Prostate gland (tissue), 2 donors: ENCODE results near the gene INPP4B. TPM values are rescaled to one million over a fixed set of nuclear protein-coding genes. Genes with fewer than 3 reads are reported as not detected.

ENCODE experiments used
- DNase-seq: peaks from one replicate; pipeline ENCODE4 v3.0.0-alpha.2; 2019; ENCODE audit warnings: low spot score
- H3K27ac ChIP-seq, 2 donors: fragments of 200-600 bp; sonication (generic); 2 replicates each; pipeline ENCODE4 v1.5.1; 2017 to 2019
- H3K27me3 ChIP-seq: fragments of 200-600 bp; sonication (generic); replicated peaks from 2 replicates; pipeline ENCODE4 v1.5.1; 2019; ENCODE audit not compliant: insufficient read depth
- H3K36me3 ChIP-seq, 2 donors: fragments of 200-600 bp; sonication (generic); 1 replicate in 1 of 2; 2 replicates in 1 of 2; pipeline versions ENCODE4 v1.5.1 to v1.8.1; 2017 to 2019
- H3K4me1 ChIP-seq: fragments of 200-600 bp; sonication (generic); replicated peaks from 2 replicates; pipeline ENCODE4 v1.5.1; 2019
- H3K4me3 ChIP-seq, 2 donors: fragments of 200-600 bp; sonication (generic); 2 replicates each; pipeline ENCODE4 v1.5.1; 2017 to 2019
- H3K9me3 ChIP-seq: fragments of 200-600 bp; sonication (generic); 2 replicates; pipeline ENCODE4 v1.5.1; 2017
- CTCF ChIP-seq, 4 experiments: fragments of 200-600 bp in 2 of 4; fragments of 450-650 bp in 2 of 4; sonication (generic) in 2 of 4; IDR thresholded peaks; 1 replicate in 3 of 4; 2 replicates in 1 of 4; pipeline ENCODE4 v1.5.1; 2016 to 2019; ENCODE audit warnings: antibody characterized with exemption in 4 of 4, mild to moderate bottlenecking in 2 of 4, moderate library complexity in 2 of 4
- POLR2A ChIP-seq: fragments of 450-650 bp; IDR thresholded peaks from one replicate; pipeline ENCODE4 v1.6.1; 2016; ENCODE audit warnings: antibody characterized with exemption, mild to moderate bottlenecking
- POLR2AphosphoS5 ChIP-seq: sonication (generic); formaldehyde crosslinking; IDR thresholded peaks from one replicate; pipeline ENCODE4 v1.6.1; 2017; ENCODE audit warnings: antibody characterized with exemption
- WGBS: methylation state at CpG from one replicate; pipeline ENCODE4 v1.1.5; 2018; 5-methylcytosine and 5-hydroxymethylcytosine counted together
- intact Hi-C: fragments of 100-400 bp; cut with DNase I; formaldehyde crosslinking; loops from one replicate; pipeline ENCODE4 v1.14.2; 2022
- total RNA-seq, 2 donors: library from RNA; depleted of rRNA; stranded (reverse); fragments of >200 nt; gene quantifications; one replicate each; pipeline ENCODE4 v1.1.0, GENCODE V29; 2016

INPP4B gene
- total RNA-seq, 2 donors from 2014 or later, result 22.3 to 49.7 TPM

DNA sequence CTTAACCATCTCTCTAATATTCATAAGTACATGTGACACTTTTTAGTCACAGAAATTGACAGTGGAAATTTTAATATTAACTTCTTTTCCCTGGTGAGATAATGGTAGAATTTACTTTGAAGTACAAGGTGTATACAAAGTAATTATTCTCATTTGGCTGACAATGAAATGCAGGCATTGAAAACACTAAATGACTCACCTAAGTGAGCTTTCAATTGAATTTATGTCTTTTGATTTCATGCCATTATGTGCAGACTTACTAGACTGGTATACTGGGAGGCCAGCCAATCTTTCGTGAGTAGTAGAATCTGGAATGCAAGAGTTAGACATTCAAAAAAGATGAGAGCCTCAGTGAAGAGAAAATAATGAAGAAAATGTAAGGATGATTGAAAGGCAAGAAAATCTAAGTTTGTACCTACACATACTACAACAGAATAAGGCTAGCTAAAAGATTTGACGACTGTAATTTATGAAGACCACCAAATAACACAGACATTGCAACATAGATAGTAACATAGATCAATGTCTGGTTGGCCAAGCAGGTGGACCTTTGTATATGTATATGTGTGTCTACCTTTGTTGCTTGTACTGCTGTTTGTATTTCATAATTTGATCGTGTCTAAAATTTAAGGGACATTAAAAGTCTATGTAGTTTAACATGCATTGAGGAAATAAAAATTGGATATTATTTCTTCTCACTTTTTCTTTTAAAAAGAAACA, 750.1 kb downstream of the INPP4B start:
- Histone ChIP-seq H3K36me3 (no peaks in the 10 kb centered on the region), H3K4me3 (no peak overlapping the region), H3K9me3 (no peaks in the 10 kb centered on the region), H3K4me1 (no peaks in the 10 kb centered on the region), H3K27ac (no peak overlapping the region), H3K27me3 (no peaks in the 10 kb centered on the region)
- peak; percentile 73 for DNase-seq
- intact Hi-C loops, result no loop called here
- WGBS, result 42% methylated on average over 3 of the region's 3 CpGs
- TF ChIP-seq POLR2AphosphoS5, result peak; percentile 61
- TF ChIP-seq CTCF (IDR thresholded peaks at IDR 0.05), result no peak

GRCh38 chr4:142092941-142093340, 753.2 kb downstream of the INPP4B start:
- 67% methylated on average over 1 of the region's 1 CpG for WGBS
- Histone ChIP-seq H3K27ac (no peak overlapping the region), H3K9me3 (no peaks in the 10 kb centered on the region), H3K27me3 (no peaks in the 10 kb centered on the region), H3K4me3 (no peak overlapping the region), H3K4me1 (no peaks in the 10 kb centered on the region), H3K36me3 (no peaks in the 10 kb centered on the region)
- intact Hi-C loops, result no loop called here
- no peak for DNase-seq
- TF ChIP-seq POLR2AphosphoS5 (no peak), CTCF (IDR thresholded peaks at IDR 0.05) (no peak), POLR2A (no peak)

DNA sequence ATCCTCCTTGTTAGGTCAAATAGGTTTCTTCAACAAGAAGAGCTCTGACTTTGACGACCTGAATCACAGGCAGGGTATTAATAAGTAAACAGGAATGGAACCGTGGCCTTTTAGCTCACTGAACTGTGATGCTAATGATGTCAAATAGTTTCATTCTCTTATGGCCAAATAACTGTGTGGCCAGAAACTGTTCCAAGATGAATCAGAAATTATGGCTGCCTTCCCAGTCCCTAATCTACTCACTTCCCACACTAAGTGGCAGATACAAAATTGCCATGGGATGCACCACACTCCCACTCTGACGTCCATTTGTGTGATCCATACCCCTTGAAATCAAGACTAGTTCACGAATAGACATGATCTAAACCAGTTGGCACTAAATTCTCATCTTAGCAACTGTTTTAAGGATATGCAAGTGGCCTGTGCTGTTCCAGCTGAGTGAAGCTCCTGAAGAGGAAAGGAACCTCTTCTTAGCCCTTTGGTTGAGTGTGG, 754.4 kb downstream of the INPP4B start:
- H3K4me3 ChIP-seq, result no peak overlapping the region
- intact Hi-C loops, result no loop called here
- no peaks in the 10 kb centered on the region for H3K4me1 ChIP-seq
- no peaks in the 10 kb centered on the region for H3K9me3 ChIP-seq
- DNase-seq, result no peak
- no peaks in the 10 kb centered on the region for H3K27me3 ChIP-seq
- WGBS, result 71% methylated on average over 4 of the region's 4 CpGs
- H3K36me3 ChIP-seq, result no peaks in the 10 kb centered on the region
- no peak overlapping the region for H3K27ac ChIP-seq
- no peak for TF ChIP-seq CTCF (IDR thresholded peaks at IDR 0.05)
- TF ChIP-seq POLR2AphosphoS5, result no peak
- TF ChIP-seq POLR2A, result no peak

DNA sequence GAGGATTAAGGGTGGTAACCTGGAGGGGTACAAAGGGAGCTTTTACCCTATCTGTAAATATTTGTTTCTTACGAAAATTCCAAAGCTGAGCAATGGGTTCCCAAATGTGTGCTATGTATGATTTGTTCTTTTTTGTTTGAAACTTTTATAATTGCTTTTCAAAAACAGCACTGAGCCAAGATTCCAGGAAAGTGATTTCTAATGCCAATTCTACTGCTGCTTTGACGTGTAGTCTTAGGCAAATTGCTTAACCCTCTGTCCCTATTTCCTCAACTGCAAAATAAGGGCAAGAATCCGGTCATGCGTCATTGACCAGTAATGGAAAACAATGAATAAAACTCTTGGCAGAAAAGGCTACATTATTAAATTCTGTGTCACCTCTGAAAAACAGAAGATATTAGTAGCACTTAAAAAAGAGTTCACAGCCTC, 755.0 kb downstream of the INPP4B start:
- DNase-seq, result no peak
- no peaks in the 10 kb centered on the region for H3K36me3 ChIP-seq
- no peaks in the 10 kb centered on the region for H3K27me3 ChIP-seq
- no peaks in the 10 kb centered on the region for H3K9me3 ChIP-seq
- no peaks in the 10 kb centered on the region for H3K4me1 ChIP-seq
- TF ChIP-seq CTCF (IDR thresholded peaks at IDR 0.05), result no peak
- peak; percentile 56 for TF ChIP-seq POLR2AphosphoS5
- no peak for TF ChIP-seq POLR2A
- WGBS, result 43% methylated on average over 4 of the region's 4 CpGs
- intact Hi-C loops, result no loop called here
- no peak overlapping the region for H3K27ac ChIP-seq
- no peak overlapping the region for H3K4me3 ChIP-seq

GRCh38 chr4:142088906-142089305, 757.2 kb downstream of the INPP4B start:
- H3K36me3 ChIP-seq, result no peaks in the 10 kb centered on the region
- H3K4me1 ChIP-seq, result no peaks in the 10 kb centered on the region
- H3K4me3 ChIP-seq, result no peak overlapping the region
- no peaks in the 10 kb centered on the region for H3K9me3 ChIP-seq
- WGBS, result 53% methylated on average over 4 of the region's 4 CpGs
- H3K27me3 ChIP-seq, result no peaks in the 10 kb centered on the region
- TF ChIP-seq CTCF (IDR thresholded peaks at IDR 0.05), result no peak
- peak; percentile 8 for TF ChIP-seq POLR2AphosphoS5
- H3K27ac ChIP-seq, result no peak overlapping the region
- intact Hi-C loops, result no loop called here
- DNase-seq, result no peak
